ENCODE data around the gene PRRC2C.
"Not testable (repeated sequence)": the region's sequence is repeated elsewhere in the genome, so short reads cannot be mapped to it uniquely, and the experiment has no call there.

PRRC2C gene

DNA sequence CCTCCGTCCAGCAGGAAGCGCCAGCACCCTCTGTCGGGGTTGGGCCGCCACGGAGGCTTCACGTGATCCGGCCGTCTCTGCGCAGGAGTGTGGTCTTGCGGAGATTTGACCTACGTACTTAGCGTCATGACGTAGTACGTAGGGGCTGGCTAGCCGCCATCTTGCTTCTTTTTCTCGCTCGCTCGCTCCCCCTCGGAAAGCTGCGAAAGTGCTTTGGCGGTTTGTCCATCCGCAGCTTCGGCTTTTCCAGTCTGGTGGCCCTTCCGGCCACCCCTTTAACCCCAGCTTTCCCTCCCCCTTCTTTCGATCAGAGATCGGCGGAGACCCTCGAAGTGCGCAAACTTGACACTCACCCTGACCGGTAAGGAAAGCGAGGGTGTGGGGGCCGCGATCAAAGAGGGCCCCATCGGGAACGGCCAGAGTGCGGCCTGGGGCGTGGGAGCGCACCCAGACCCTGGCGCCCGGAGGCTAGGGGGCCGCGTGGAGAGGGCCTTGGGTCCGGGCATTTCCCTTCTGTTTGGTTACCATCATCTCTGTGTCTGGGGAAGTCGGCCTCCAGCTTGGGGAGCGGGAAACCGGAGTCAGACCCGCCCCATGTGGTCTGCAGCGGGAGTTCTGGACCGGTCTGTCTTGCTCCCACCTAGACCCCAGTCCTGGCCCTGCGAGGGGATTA lies at the start of gene PRRC2C:
TSS of gene PRRC2C (plus strand) at position 156 of the 673 bp plus-strand sequence. CDS start 26,559 bp downstream, outside the sequence.
- DNase-seq = peak; percentile 90

GRCh38 chr1:171438441-171438840 lies 46.9 kb upstream of the PRRC2C start:
- DNase-seq = no peak

DNA sequence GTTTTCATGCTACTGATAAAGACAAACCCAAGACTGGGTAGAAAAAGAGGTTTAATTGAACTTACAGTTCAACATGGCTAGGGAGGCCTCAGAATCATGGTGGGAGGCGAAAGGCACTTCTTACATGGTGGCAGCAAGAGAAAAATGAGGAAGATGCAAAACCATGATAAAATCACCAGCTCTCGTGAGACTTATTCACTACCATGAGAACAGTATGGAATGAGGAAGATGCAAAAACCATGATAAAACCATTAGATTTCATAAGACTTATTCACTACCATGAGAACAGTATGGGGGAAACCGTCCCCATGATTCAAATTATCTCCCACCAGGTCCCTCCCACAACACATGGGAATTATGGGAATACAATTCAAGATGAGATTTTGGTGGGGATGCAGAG lies 45.1 kb upstream of the PRRC2C start:
- not testable (repeated sequence) for DNase-seq

DNA sequence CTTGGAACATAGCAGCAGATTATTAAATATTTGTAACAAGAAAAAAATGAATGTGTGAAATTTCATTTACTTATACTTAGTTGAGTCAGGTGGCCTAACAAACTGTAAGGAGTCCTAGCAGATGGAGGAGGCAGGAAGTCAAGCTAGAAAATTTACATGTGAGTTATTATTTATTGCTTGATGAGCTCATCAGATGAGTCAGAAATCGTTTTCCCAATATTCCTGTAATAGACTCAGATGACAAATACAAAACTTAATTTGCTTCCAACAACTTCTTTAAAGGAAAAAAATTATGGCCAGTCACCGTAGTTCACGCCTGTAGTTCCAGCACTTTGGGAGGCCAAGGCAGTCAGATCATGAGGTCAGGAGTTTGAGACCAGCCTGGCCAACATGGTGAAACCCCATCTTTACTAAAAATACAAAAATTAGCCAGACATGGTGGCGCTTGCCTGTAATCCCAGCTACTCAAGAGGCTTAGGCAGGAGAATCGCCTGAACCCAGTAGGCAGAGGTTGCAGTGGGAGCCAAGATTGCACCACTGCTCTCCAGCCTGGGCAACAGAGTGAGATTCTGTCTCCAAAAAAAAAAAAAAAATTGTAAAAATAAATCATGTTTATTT lies 43.9 kb upstream of the PRRC2C start:
- not testable (repeated sequence) for DNase-seq

DNA sequence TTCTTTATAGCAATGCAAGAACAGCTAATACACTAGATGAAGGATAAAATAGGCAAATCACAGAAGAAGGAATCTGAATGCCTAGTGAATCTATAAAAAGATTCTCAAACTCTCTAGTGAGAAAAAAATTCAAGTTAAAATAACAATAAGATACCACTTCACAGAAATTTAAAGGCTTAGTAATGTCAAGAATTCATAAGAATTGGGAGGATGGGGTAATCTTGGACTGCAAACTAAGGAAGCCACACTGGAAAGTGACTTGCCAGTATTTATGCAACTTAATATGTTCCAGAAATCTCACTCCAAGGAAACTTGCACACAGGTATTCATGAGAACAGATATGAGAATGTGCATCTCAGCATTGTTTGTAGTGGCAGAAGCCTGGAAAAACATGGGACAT lies 38.9 kb upstream of the PRRC2C start:
- DNase-seq = no peak

DNA sequence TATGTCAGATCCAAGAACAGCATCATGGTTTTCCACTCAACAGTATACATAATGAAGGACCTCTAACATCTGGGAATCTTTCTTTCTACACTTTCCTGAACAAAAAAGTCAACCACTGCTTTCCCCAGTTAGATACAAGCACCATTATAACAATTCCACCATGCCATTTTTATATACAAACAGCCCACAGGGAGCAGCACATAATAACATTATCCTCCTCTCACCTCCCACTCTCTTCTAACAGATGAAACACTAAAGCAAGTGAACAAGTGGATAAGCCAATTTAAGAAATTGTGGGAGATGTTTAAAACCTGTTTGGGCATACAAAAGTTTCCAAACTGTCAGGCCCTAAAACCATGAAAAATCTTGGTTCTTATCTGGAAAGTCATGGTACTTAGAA lies 29.4 kb upstream of the PRRC2C start:
- DNase-seq = no peak

- DNase-seq = no peak
Measured at GRCh38 chr1:171457412-171457811, 27.9 kb upstream of the PRRC2C start.

DNA sequence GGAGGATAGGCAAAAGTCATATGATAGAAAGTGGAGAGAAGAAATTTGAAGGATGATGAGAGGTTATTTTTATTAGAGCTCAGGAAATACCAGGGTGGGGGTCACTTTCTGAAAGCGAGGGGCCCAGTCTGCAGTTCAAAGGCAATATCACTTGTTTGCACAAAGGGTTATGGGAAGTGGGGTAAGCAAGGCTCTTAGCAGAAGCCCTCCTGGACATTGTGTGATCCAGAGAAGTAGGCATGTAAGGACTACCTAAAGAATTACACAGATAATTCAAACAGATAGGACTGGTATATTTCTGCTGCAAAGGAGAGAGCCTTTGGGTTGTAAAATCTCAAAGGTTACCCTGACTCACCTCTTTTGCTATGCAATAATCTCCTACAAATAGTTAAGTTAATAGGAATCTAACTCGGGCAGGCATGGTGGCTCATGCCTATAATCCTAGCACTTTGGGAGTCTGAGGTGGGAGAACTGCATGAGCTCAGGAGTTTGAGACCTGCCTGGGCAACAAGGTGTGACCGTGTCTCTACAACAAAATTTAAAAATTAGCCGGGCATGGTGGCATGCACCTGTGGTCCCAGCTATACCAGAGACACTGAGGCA lies 25.2 kb upstream of the PRRC2C start:
- no peak for DNase-seq

DNA sequence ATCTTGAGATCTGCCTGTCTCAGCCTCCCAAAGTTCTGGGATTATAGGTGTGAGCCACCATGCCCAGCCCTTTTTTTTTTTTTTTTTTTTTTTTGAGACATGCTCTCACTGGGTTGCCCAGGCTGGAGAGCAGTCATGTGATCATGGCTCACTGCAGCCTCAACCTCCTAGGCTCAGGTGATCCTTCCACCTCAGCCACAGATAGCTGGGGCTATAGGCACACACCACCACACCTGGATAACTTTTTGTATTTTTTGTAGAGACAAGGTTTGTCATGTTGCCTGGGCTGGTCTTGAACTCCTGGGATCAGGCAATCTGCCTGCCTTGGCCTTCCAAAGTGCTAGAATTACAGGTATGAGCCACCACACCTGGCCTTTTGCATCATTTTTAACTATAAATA lies 17.7 kb upstream of the PRRC2C start:
- no peak for DNase-seq

DNA sequence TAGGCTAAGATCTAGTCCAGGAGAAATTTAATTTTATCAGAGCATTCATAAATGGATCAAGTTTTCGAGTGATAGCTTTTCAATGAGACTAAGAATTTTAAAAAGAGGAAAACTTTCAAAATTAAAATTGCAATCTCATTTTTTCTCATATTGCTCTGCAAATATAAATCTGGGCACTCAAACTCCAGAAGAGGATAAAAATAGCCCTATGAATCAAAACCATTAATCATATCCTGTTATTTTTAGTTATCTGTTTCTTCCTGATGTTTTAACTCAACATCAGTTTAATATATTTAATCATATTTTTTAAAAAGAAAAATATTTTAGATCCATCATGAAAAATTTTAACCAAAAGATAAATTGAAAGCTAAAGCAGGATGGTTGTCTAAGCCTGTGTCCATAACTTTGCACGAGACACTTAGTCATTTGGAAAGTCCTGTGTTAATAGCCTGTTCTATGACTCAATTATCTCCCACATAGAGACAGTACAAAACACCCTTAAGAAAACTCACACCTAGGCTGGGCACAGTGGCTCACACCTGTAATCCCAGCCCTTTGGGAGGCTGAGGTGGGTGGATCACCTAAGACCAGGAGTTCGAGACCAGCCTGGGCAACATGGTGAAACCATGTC lies 17.1 kb upstream of the PRRC2C start:
- DNase-seq = no peak

GRCh38 chr1:171470726-171471125 lies 14.6 kb upstream of the PRRC2C start:
- DNase-seq = no peak

GRCh38 chr1:171472183-171472647 lies 13.1 kb upstream of the PRRC2C start:
- DNase-seq = no peak

DNA sequence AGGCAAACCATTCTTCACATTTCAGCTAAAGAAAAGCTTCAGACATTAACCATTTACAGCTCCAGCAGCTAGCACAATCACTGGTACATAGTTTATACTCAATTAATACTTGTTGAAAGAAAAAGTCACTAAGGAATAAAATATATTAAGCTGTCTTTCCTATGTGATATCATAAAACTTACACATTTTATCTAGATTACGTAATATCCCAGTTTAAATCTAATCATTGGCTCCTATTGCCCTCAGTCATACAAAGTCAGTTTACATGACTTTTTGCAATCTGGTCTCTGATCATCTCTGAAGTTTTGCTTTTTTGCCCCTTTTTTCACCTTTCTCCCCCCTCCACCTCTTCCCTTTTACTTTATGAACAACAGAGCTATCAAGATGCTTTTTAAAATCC lies 8.5 kb upstream of the PRRC2C start:
- DNase-seq = no peak

DNA sequence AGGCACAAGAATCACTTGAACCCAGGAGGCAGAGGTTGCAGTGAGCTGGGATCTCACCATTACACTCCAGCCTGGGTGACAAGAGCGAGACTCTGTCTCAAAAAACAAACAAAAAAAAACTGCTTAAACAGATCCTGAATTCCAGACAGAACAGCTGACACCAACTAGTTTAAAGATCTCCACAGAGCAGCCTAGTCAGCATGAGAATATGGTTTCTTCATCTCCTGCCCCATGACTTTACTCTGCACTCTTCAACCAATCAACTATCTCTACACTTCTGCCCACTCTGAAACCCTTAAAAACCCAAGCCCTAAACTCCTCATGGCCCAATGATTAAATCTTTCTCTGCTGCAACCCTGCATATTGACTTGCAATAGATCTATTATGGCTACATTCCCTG lies 7.5 kb upstream of the PRRC2C start:
- no peak for DNase-seq

DNA sequence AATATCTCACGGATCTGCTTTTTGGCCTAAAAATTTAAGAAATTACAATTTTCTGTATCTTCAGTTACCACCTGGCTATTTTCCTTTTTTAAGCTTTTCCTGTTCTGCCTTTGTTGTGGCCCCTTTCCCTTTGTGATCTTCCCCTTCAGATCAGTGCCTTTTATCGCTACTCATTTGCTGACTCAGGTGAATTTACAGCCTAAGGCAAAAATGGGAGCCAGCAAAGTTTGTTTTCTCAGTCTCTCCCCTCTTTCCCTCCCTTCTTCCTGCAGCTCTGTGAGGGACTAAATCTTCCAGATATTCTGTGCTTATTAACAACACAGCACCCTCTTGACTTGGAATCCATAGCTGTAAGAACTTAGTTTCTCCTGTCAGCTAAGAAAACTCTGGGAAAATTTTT lies 5.3 kb upstream of the PRRC2C start:
- DNase-seq = no peak

DNA sequence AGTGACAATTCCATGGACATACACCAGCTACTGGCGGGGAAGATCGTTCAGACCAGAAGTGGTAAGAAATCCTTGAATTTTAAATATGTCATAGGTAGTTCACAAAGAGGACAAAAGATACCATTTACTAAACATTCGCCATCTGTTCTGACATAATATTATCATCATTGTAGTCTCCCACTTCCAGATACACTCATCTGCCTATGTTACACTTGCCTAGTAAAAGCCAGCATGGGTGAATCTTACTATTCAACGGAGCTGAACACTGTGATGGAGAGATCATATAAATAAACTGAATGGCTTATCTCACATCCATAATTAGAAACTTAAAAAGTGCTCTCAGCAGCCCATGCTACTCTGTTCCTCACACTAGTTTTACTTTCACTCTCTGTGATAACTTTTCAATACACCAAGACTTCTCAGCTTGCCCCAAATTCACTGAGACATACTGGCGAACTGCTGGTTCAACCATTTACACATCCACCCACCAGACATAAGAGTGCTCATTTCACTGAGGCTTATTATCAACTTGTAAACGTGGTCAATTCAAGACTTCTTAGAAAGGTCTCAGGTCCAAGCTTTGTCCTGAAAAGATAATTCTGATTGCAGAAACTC lies 463 bp upstream of the PRRC2C start:
- DNase-seq = no peak

- peak; percentile 64 for DNase-seq
Measured at GRCh38 chr1:171486048-171486519, 754 bp downstream of the PRRC2C start.

- DNase-seq = no peak
Measured at GRCh38 chr1:171487038-171487437, 1.7 kb downstream of the PRRC2C start.

DNA sequence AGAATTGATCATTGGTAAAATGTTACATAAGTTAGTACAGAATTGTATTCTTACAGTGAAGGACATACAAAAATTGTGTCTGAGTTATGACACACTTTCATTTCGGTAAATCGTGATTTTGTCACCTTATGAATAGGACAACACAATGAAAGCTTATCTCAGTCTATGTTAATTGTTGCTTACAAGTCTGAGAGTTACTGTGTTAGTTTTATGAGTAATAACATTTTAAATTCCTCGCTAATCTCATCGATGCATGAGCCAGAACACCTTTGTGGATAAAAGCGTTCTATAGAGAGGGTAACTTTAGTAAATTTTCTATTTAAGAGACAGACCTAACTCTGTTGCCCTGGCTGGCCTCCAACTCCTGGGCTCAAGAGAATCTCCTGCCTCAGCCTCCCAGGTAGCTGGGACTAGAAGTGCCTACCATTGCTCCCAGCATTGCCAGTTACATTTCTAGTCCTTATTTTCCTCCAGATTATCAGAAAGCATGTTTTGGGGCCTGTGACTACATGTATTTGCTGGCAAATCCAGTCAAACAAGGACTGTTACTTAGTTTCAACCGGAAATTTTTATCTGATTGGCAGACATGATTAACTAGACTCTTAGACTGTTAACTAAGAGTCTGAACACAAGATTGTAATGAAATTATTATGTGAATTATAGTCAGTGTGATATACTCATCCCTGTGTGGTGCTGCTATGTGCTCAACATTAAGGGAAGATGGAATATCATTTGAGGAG lies 3.0 kb downstream of the PRRC2C start:
- no peak for DNase-seq

- DNase-seq = no peak
Measured at GRCh38 chr1:171494076-171494475, 8.7 kb downstream of the PRRC2C start.

- no peak for DNase-seq
Measured at GRCh38 chr1:171495444-171495843, 10.1 kb downstream of the PRRC2C start.

DNA sequence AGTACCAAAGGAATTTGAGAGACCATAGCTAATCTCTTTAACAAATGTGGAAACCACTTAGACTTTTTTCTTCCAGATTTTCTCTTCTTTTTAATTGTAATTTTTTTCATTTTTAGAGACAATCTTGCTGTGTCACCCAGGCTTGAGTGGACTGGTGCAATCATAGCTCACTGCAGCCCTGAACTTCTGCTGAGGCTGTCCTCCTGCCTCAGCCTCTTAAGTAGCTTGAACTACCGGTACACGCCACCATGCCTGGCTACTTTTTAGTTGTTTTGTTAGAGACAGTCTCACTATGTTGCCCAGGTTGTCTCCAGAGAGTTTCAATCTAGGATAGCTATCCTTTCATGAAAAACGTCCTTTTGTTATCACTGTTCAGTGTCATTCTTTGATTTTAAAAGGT lies 15.0 kb downstream of the PRRC2C start:
- DNase-seq = no peak

DNA sequence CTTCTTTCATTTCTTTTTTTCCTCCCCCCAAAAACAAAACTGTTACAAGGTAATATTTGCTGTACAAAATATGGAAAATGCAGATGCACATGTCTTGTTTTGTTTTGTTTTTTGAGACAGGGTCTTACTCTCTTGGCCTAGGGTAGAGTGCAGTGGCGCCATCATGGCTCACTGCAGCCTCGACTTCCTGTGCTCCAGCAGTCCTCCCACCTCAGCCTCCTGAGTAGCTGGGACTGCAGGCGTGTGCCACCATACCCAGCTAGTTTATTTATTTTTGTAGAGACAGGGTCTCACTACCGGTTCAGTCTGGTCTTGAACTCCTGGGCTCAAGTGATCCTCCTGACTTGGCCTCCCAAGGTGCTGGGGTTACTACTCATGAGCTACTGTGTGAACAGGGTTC lies 15.5 kb downstream of the PRRC2C start:
- no peak for DNase-seq
